HG02870 (cell line): ENCODE data around the gene PPID.
"Not testable (repeated sequence)": the region's sequence is repeated elsewhere in the genome, so short reads cannot be mapped to it uniquely, and the experiment has no call there.

ENCODE experiments used
- ATAC-seq: cut with Tn5 transposase; IDR thresholded peaks from one replicate; pipeline ENCODE4 v1.9.1; 2021; ENCODE audit warnings: mild to moderate bottlenecking, moderate library complexity; ENCODE audit not compliant: unreplicated experiment

The PPID gene

DNA sequence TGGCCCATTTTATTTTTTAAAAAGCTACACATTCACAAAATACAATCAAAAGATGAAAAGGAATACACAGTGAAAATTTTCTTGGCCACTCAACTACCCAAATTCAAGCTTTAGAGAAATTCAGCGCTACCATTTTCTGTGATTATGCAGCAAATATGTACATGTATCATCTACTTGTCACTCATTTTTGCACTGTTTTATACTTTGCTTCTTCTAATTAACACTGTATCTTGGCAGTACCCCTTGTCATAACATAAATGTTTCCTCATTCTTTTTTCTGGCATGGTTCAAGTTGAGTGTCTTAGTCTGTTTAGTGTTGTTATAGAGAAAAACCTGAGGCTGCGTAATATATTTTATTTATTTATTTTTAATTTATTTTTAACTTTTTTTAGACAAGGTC, 15.7 kb upstream of the PPID start:
- ATAC-seq: no peak

DNA sequence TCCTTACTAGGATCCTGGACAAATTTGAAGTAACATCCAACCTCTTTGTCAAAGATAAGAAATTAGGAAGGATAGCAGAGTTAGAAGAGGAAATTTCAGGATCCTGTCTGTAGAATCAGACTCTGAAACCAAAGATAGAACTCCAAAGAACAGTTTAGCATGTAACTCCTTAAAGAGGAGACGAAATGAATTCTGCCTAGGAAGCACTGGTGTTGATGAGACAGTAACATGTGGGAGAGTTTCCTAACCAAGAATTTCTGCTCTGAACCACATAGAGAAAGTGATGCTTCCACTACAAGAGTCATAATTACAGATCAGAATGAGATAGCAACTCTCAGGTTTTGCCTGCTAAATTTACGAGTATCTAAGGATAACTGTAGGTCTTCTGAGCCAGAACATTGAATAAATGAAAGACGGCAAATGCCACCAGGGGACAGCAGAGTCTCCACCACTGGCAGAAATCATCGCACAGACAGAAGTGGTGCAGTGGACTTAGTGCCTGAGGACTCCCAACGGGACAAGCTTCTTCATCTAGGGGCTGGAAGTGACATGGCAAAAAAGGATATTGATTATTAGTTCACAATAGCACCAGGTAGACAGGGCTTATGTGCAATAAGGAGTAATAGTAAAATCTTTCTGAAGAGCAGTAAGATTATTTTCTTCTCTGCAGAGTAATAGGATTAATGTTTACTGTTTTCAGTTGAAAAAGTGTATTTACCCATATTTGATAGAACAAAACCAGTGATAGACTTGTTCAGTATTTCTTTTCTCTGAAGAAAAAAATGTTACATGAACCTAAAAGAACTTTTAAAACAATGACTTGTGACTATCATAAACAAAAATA, 6.7 kb upstream of the PPID start:
- ATAC-seq: peak; percentile 85

DNA sequence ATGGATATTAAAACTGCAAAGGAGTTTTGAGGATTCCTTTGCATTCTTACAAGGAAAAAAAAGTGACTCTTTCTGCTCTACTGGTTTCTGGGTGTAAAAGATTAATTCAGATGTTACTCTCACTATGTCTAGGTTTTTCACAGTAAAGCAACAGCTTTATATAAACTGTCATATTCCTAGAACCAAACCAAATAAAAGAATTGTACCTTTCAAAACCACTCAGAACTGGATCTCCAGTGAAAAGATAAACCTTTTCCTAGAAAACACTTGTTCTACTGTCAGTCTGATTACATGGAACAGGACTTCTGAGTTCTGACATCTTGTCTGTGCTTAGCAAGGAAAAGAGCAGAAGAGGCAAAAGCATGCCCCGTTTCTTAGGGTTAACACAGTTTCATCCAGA, 5.0 kb upstream of the PPID start:
- no peak for ATAC-seq

DNA sequence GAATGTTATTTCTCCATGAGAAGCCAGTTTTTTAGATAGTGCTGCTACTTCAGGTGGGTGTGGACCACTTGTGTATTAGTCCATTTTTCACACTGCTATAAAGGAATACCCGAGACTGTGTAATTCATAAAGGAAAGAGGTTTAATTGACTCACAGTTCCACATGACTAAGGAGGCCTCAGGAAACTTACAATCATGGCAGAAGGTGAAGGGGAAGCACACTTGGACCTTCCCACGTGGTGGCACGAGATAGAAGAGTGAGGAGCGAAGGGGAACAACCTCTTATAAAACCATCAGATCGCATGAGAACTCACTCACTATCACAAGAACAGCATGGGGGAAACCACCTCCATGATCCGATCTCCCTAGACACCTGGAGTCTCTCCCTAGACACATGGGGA, 3.4 kb upstream of the PPID start:
- no peak for ATAC-seq

DNA sequence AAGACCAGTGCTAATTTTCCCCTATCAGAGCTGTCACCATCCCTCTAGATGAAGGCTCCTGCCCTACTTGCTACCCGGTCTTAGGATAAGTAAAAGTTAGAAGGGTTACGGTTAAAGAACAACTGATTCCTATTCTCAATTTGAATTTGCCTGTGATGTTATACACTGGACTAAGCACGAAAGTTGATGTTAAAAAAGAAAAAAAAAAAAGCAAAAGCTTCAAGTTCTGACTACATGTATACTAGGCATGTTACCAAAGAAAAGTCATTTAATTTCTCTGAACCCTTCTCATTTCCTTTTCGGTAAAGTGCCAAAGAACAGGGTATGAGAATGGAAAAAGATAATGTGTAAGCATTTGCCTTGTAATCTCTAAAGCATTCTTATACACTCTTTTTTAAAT, 1.4 kb upstream of the PPID start:
- ATAC-seq: no peak

DNA sequence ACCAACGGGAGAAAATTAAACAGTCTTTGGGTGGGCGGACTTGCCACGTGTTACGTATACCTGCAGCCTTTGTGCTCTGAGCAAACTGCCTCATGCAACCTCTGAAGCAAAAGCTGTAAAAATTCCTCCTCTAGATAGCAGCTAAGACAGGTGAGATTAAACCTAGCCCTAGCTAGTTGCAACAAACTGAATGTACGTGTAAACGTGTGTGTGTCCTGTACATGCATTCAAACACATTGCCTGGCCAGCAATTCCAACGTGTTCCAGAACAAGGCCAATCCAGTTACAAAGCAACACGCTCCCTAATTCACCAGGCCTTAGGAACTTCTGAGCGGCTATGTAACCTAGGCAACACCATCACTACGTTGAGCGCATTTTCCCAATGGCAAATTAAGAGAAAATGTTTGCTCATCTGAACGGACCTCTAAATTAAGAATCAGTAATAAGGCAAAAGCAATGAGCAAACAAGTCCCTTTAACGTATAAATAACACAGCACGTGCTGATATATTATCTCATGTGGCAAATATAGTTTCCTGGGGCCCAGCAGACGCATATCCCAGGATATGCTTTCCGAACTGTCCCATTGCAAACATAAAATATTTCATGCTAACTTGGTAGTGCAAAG, 792 bp downstream of the PPID start:
- ATAC-seq: peak; percentile 4

DNA sequence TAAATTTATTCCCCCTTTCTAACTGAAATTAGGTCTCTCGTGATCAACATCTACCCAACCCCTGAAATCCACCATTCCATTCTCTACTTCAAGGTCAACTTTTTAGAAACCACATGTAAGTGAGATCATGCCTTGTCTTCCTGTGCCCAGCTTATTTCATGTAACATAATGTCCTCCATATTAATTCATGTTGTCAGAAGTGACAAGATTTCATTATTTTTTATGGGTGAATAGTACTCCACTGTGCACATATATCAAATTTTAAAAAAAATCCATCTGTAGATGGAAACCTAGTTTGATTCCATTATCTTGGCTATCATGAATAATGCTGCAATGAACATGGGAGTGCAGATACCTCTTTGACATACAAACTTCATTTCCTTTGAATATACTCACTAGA, 1.5 kb downstream of the PPID start:
- ATAC-seq: no peak

DNA sequence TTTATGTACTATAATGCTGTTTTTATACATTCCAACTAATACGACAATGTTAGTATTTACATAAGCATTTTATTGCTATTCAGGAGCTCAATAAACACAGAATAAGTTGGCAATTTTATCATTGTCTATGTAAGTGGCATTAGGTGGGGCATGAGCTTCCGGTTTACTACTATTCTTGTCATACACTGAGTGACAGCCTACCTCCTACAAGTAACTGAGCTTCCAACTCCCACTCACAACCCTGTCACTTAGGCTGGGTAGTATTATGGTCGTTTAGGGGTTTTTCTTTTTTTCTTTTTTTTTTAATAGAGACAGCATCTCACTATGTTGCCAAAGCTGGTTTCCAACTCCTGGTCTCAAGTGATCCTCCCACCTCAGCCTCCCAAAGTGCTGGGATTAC, 7.4 kb downstream of the PPID start:
- no peak for ATAC-seq

DNA sequence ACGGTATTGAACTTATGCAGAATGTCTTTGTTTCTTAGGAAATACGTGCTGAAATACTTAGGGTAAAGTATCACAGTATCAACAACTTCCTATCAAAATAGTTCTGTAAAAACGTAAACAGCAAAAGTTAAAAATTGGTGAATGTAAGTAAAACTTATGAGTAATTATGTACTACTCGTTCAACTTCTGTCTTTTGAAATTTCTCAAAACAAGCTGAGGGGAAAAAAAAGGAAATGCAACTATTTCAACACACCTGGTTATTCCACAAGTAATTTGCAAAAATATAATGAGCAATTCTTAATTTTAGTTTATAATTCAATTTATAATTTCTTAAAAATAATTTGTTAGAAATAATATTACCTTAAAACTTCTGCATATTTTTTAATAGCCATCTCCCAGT, 8.3 kb downstream of the PPID start:
- no peak for ATAC-seq

DNA sequence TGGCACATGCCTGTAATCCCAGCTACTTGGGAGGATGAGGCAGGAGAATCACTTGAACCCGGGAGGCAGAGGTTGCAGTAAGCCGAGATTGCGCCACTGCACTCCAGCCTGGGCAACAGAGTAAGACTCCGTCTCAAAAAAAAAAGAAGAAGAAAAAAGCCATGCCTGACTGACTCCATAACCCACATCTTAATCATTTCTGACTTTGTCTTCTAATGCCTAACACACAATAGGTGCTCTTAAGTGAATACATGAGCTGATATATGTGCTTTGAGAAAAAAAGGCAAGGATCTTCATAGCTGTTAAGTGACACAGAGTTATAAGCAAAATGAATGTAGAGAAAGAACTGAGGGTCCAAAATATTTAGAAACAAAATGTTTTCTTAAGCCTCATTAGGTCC, 10.6 kb downstream of the PPID start:
- ATAC-seq: not testable (repeated sequence)

DNA sequence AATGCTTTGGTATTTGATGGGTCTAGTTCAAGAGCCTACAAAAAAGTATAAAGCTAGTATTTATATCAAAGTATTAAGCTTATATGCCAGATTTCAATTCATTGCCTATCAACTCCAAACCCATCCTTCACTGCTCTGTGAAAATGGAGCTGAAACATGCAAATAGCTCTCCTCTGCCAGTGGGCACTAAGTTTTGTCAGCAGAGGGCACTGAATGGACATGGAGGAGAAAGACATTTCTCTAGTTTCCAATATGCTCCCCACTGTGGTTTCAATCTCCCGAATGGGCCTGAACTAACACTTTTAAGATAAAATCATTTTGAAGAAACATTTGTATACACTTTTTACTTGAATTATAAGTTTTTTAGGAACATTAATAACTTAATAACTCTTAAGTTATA, 12.4 kb downstream of the PPID start:
- ATAC-seq: no peak

DNA sequence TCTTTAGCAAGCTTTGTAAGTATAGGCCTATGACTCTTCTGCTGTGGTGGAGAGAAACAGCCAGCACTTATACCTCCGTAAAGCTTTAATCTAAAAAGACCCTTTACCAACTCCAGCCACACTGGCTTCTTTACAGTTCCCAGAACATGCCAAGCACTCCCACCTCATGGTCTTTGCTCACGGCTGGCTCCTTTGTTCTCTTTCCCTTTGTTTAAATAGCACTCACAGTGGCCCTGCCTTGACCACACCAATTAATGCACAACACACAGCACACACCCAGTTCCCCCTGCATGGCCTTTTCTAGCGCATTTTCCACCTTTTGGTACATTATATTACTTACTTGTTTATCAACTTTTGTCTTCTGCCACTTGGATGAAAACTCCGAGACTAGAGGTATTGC, 18.9 kb downstream of the PPID start:
- no peak for ATAC-seq

DNA sequence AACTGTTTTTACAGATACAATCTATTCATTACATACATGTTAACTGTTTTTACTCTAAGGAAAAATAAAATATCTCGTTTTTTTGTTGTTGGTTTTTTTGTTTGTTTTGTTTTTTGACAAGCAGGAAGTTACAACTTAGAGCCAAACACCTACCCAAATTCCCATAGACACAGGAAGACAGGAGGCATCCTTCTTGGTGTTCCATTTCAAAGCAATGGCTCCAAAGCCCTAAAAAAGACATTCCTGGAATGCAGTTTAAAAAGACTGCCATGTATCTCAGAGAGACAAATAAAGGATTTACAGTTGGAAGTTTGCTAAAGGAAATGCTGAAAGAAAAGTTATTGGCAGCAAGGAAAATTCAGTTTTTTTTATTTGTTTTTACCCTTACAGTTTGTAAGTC, 34.4 kb downstream of the PPID start:
- no peak for ATAC-seq

DNA sequence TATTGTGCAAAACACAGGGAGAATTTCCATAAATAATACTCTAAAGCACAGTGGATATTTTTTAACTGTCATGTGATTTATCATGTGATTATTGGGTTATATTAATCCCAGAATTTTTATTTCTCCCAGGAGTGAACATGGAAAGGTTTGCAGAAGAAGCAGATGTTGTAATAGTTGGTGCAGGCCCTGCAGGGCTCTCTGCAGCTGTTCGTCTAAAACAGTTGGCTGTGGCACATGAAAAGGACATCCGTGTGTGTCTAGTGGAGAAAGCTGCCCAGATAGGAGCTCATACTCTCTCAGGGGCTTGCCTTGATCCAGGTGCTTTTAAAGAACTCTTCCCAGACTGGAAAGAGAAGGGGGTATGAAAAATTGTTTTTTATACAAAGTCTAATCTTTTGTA, 41.1 kb downstream of the PPID start:
- no peak for ATAC-seq

DNA sequence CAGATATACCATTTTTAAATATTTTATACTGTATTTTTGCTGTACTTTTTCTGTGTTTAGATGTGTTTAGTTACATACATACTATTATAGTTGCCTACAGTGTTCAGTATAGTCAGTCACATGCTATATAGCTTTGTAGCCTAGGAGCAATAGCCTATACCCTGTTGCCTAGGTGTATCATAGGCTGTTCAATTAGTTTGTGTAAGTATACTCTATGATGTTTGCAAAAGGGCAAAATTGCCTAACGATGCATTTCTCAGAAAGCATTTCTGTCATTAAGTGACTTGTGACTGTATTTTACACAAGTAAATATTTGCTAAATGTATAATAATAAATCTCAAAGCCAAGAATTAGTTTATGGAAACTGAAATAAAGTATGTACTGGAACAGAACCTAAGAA, 41.6 kb downstream of the PPID start:
- no peak for ATAC-seq

DNA sequence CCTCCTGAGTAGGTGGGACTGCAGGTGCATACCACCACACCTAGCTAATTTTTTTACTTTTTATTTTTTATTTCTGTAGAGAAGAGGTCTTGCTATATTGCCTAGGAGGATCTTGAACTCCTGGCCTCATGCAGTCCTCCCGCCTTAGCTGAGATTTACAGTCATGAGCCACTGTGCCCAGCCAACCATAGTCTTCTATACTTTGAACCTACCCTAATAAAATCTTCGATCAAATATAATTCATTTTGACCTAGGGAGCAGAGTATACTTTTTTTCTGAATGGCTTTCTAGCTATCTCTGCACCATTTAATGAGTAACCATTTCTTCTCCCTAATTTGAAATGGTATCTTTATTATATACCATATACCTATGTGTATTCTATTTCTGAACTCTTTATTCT, 44.4 kb downstream of the PPID start:
- no peak for ATAC-seq

DNA sequence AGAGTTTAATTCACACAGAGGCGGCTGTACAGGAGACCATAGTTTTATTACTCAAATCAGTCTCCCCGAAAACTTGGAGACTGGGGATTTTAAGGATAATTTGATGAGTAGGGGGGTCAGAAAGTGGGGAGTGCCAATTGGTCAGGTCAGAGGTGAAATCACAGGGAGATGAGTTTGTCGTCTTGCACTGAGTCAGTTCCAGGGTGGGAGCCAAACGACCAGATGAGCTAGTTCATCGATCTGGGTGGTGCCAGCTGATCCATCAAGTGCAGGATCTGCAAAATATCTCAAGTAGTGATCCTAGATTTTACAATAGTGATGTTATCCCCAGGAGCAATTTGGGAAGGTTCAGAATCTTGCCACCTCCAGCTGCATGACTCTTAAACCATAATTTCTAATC, 47.1 kb downstream of the PPID start:
- ATAC-seq: no peak

DNA sequence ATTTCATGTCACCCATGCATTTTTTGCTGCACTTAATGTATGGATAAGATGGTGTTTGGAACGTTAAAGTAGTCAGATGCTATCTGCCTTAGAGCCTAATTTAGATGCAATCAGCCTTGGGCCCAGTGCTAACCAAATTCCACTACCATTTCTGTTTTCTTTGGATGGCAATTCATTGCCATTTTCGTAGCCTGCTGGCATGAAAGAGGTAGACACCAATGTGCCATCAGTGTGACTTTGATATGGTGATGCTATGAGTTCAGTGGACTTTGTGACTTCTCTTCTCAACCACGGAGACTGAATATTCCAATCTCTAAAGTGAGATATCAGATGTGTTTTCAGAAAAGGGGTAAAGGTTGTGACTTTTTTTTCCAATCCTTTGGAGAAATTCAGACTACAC, 49.6 kb downstream of the PPID start:
- ATAC-seq: no peak

DNA sequence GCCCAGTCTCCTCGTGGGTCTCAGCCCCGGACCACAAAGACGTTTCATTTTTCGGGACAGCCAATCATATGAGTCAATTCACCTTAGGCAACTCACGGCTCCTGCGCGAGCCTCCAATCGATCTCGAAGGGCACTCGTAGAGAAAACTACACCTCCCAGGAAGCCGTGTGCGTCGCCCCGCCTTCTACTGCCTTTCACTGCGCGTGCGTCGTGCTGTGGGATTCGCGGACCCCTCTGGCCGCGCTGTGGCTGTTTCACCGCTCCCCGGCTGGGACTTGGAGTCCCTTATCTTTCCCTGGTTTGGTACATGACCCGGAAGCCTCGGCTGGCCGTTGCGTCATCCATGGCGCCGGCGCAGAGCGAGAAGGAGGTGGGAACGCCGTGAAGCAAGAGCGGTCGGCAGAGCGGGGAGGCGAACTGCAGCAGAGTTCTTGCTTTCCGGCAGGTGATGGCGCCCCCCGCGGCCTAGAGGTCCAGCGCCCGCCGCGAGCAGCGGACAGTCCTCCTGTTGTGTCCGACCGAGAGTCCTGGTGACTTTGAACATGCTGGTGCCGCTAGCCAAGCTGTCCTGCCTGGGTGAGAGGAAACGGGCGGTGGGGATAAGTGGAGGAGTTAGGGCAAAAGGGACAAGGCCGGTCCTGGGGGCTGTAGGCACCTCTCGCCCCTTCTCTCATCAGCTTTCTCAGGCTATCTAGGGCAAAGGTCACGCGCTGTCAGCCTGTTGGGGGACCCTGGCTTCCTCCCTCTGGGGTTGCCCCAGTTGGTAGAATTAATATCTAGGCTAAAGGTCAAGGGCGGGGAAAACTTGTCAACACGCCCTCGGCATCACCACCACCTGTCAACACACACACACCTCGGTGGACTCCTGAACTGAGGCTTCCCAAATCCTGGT, 51.0 kb downstream of the PPID start, which contains the start of gene ETFDH:
Gene ETFDH (plus strand): TSS at position 382 of the 892 bp plus-strand sequence. CDS start 161 bp downstream, at position 543.
- ATAC-seq: peak; percentile 78

DNA sequence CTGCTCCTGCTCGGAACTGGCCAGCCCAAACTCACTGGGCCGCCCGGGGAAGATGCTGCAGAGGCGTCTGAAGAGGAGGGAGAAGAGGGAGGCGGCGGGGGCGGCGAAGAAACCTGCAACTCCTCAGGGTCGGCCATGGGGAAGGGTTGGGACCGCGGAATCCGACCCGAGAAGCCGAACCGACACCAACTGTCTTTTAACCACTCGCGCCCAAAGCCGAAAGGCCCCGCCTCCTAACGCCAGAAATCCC, 51.6 kb downstream of the PPID start, which contains the start of gene C4orf46:
Gene C4orf46 (minus strand): TSS at position 223 of the 250 bp plus-strand sequence. CDS start 86 bp downstream, at position 137.
- no peak for ATAC-seq

DNA sequence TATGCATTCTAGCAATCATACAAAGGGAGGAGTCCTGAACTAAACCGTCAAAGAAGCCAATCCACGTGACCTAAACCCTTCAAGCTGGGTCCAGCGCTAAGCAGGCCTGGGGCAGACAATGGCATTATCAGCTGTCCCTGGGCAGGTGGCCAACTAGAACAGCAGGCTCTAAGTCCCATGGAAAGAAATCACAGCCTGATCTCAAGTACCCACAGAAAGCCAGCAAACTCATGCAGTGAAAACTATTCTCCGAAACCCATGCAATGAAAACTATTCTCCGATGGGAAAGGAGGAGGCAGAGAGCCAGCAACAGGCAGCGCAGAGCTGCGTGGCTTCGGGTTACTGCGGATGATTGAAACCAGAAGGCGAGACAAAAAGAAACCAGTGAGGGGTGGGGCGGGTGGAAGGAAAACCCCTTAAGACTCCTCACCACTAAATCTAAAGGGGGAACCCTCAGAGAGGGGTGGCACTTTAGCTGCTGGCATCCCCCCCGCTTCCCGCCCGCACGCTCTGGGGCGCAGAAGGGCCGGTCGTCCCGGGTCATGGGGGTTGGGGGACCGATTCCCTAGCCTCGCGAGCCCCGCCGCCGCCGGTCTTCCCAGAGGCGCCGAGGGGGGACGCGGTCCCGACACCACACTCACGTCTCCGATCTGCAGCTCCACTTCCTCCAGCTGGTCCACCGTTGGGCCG, 52.1 kb downstream of the PPID start:
- peak; percentile 23 for ATAC-seq
